SJSA1 (cell line): ENCODE results near the gene DLL1. TPM values are rescaled to one million over a fixed set of nuclear protein-coding genes. Genes with fewer than 3 reads are reported as not detected.
A peak's percentile ranks its signal among the peaks of the same experiment; 100 is the strongest.
"Not testable (repeated sequence)": the region's sequence is repeated elsewhere in the genome, so short reads cannot be mapped to it uniquely, and the experiment has no call there.

Experiments
- DNase-seq, 2 experiments: peaks; one replicate each; pipeline ENCODE4 v3.0.0-alpha.2; 2015 to 2020; ENCODE audit warnings: low spot score in 2 of 2, low read depth in 1 of 2
- H3K27ac ChIP-seq: fragments of 250-450 bp; sonication (Bioruptor Pico); 2 replicates; pipeline ENCODE4 v1.5.1; 2020; ENCODE audit warnings: mild to moderate bottlenecking, moderate library complexity
- H3K27me3 ChIP-seq: fragments of 250-450 bp; sonication (Bioruptor Pico); replicated peaks from 2 replicates; pipeline ENCODE4 v1.5.1; 2020; ENCODE audit warnings: mild to moderate bottlenecking, moderate library complexity
- H3K36me3 ChIP-seq: fragments of 250-450 bp; sonication (Bioruptor Pico); 2 replicates; pipeline ENCODE4 v1.5.1; 2020; ENCODE audit warnings: mild to moderate bottlenecking
- H3K4me1 ChIP-seq: fragments of 250-450 bp; sonication (Bioruptor Pico); replicated peaks from 2 replicates; pipeline ENCODE4 v1.6.1; 2021; ENCODE audit warnings: mild to moderate bottlenecking
- H3K4me3 ChIP-seq: fragments of 250-450 bp; sonication (Bioruptor Pico); 2 replicates; pipeline ENCODE4 v1.5.1; 2020; ENCODE audit warnings: mild to moderate bottlenecking
- H3K9me3 ChIP-seq: fragments of 250-450 bp; sonication (Bioruptor Pico); replicated peaks from 2 replicates; pipeline ENCODE4 v1.5.1; 2020; ENCODE audit warnings: mild to moderate bottlenecking
- total RNA-seq: library from RNA; depleted of rRNA; stranded (reverse); fragments of >200 nt; shearing (Covaris generic); gene quantifications from 2 replicates; pipeline ENCODE4 v1.2.3, GENCODE V29; 2014; rRNA removed

DLL1 gene, protein sequence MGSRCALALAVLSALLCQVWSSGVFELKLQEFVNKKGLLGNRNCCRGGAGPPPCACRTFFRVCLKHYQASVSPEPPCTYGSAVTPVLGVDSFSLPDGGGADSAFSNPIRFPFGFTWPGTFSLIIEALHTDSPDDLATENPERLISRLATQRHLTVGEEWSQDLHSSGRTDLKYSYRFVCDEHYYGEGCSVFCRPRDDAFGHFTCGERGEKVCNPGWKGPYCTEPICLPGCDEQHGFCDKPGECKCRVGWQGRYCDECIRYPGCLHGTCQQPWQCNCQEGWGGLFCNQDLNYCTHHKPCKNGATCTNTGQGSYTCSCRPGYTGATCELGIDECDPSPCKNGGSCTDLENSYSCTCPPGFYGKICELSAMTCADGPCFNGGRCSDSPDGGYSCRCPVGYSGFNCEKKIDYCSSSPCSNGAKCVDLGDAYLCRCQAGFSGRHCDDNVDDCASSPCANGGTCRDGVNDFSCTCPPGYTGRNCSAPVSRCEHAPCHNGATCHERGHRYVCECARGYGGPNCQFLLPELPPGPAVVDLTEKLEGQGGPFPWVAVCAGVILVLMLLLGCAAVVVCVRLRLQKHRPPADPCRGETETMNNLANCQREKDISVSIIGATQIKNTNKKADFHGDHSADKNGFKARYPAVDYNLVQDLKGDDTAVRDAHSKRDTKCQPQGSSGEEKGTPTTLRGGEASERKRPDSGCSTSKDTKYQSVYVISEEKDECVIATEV
- 0.03 TPM in 1 of 2 replicates, not detected in the other for total RNA-seq

DNA sequence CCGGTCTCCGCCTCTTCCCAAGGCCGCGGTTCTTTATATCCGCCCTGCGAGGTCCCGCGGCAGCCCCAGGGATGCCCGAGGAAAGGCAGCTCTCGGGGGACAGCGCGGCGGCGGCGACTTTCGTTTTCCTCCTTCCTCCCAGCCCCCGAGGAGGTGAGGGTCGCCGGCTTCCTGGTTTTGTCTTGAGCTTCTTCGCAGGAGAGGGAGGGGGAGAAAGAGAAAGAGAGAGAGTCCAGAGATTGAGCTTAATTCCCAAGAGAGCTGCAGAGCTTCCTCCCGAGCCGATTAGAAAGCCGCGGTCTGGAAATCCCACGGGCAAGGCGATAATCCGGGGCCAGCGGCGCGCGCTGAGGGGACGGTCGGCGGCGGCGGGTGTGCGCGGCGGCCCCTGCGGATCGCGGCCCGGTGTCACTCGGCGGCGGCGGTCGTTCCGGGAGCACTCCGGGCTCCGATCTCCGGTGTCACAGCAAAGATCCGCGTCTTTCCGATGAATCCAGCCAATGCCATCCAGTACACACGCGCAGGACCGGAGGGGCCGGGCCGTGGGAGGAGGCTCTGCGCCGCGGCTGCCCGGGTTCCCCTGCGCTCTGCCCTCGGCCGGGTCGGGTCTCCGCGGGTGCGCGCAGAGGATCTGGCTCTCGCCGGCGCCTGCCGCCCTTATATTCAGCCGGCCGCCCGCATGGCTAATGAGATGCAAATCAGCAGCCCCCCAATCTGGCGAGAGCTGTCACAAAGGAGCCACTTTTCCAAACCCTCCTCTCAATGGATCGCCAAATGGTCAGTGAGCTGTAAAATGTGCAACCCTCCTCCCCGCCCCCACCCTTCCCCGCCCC, at the start of gene DLL1:
Gene DLL1, minus strand, starts transcription at position 783 of the 833 bp plus-strand sequence. CDS start 939 bp downstream, outside the sequence.
- no peak within 1 kb of the TSS for H3K27ac ChIP-seq
- H3K4me3 ChIP-seq, result peak within 1 kb of the TSS; percentile 45
- peaks cover 35% of the 10 kb centered on the region for H3K4me1 ChIP-seq
- peak; percentile 46 to 53 for DNase-seq
- no peaks in the 10 kb centered on the region for H3K36me3 ChIP-seq
- H3K9me3 ChIP-seq, result 0 out of 2 replicates have a peak, but pooled peaks cover 2% of the 10 kb centered on the region
- peaks cover 97% of the 10 kb centered on the region for H3K27me3 ChIP-seq

DNA sequence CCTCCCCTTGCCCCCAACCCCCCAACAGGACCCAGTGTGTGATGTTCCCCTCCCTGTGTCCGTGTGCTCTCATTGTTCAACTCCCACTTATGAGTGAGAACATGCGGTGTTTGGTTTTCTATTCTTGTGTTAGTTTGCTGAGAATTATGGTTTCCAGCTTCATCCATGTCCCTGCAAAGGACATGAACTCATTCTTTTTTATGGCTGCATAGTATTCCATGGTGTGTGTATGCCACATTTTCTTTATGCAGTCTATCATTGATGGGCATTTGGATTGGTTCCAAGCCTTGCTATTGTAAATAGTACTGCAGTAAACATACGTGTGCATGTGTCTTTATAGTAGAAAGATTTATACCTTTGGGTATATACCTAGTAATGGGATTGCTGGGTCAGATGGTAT, 44.3 kb upstream of the DLL1 start:
- not testable (repeated sequence) for H3K4me1 ChIP-seq, DNase-seq, H3K27me3 ChIP-seq, H3K4me3 ChIP-seq, H3K9me3 ChIP-seq, H3K27ac ChIP-seq
- peaks cover 42% of the 10 kb centered on the region for H3K36me3 ChIP-seq

DNA sequence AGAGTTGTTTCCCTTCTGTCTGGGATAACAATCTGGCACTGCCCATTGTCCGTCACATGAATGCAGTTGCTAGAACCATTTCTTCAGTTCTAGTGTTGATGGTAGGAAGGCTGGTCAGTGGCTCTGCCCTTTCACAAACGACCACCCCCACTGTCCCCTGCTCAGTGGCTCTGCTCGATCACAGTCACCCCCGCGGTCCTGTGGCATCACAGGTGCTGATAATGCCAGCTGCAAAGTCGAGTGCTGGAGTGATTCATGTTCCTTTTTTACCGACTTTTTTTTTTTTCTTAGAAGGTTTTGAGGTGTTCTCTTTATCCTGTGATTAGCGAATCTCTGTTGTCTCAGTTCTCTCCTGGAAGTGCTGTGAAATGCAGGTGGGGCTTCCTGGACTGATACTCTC, 38.4 kb upstream of the DLL1 start:
- H3K4me3 ChIP-seq, result no peak overlapping the region
- H3K36me3 ChIP-seq, result peaks cover 74% of the 10 kb centered on the region
- no peaks in the 10 kb centered on the region for H3K9me3 ChIP-seq
- no peak for DNase-seq
- no peaks in the 10 kb centered on the region for H3K27me3 ChIP-seq
- H3K27ac ChIP-seq, result no peak overlapping the region
- H3K4me1 ChIP-seq, result no peaks in the 10 kb centered on the region

DNA sequence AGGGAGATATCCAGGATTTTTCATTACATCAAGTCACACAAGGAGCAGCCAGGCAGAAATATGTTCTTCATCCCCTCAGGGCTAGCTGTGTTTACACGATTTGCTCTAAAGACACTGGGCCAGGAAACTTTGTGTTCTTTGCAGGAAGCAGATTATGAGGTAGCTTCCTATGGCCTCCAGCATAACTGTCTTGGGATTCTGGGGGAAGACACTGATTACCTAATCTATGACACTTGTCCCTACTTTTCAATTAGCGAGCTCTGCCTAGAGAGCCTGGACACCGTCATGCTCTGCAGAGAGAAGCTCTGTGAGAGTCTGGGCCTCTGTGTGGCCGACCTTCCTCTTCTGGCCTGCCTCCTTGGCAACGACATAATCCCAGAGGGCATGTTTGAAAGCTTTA, 26.8 kb upstream of the DLL1 start:
- no peaks in the 10 kb centered on the region for H3K27me3 ChIP-seq
- H3K4me1 ChIP-seq, result no peaks in the 10 kb centered on the region
- H3K4me3 ChIP-seq, result no peak overlapping the region
- DNase-seq, result no peak
- H3K36me3 ChIP-seq, result peaks cover 71% of the 10 kb centered on the region
- no peaks in the 10 kb centered on the region for H3K9me3 ChIP-seq
- H3K27ac ChIP-seq, result no peak overlapping the region

DNA sequence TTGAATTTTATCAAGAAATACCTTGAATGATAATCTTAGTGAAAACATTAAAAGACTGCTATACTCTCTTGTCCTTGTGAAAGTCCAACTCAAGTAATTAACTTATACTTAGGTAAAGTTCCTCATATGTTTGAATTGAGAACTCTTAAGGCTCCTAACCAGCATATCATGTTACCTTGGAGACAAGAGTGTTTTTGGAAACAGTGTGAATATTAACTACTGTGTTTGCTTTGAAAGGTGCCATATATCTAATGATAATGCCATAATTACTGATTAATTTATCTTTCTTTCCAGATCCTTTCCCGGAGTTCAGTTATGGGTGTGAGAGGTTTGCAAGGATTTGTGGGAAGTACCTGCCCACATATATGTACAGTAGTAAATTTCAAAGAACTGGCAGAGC, 26.2 kb upstream of the DLL1 start:
- no peaks in the 10 kb centered on the region for H3K4me1 ChIP-seq
- H3K36me3 ChIP-seq, result peaks cover 69% of the 10 kb centered on the region
- H3K4me3 ChIP-seq, result no peak overlapping the region
- no peak for DNase-seq
- H3K27me3 ChIP-seq, result no peaks in the 10 kb centered on the region
- H3K27ac ChIP-seq, result no peak overlapping the region
- no peaks in the 10 kb centered on the region for H3K9me3 ChIP-seq

DNA sequence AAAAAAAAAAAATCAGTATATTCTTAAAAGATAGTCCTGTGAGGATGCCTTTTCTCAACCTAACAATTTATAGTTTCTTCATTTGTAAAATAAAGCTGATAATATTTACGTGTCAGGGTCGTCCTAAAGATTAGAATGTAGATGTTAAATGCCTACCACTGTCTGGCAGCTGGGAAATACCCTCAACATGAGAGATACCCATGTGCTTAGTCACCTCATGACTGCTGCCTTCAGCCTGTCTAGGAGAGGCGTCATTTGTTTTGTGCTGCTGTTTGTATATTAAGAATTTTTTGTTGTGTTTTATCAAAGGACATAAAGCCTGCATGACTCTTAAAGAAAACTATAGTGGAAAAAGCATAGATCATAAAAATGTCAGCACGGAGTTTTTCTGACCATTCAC, 25.2 kb upstream of the DLL1 start:
- peaks cover 67% of the 10 kb centered on the region for H3K36me3 ChIP-seq
- H3K27ac ChIP-seq, result no peak overlapping the region
- no peak for DNase-seq
- no peaks in the 10 kb centered on the region for H3K4me1 ChIP-seq
- no peak overlapping the region for H3K4me3 ChIP-seq
- no peaks in the 10 kb centered on the region for H3K9me3 ChIP-seq
- no peaks in the 10 kb centered on the region for H3K27me3 ChIP-seq

DNA sequence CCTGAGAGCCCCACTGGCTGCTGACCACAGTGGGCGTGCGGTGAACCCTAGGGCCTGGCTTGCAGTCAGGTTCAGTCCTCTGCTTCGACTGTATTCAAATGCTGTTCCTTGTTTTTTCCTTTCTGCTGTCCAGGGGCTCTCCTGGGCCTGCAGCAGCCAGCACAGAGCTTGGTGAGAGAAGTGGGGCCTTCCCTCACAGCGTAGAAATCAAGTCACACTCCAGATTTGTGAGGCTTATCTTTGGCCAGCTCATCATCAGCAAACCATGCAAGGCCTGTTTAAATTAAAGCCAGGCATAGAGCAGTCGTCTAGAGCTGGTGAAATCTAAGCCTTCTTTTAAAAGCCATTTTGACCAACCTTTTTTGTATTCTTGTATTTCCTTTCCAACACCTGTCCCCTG, 24.1 kb upstream of the DLL1 start:
- no peak overlapping the region for H3K27ac ChIP-seq
- H3K9me3 ChIP-seq, result no peaks in the 10 kb centered on the region
- no peaks in the 10 kb centered on the region for H3K27me3 ChIP-seq
- peaks cover 57% of the 10 kb centered on the region for H3K36me3 ChIP-seq
- H3K4me1 ChIP-seq, result no peaks in the 10 kb centered on the region
- no peak for DNase-seq
- no peak overlapping the region for H3K4me3 ChIP-seq

DNA sequence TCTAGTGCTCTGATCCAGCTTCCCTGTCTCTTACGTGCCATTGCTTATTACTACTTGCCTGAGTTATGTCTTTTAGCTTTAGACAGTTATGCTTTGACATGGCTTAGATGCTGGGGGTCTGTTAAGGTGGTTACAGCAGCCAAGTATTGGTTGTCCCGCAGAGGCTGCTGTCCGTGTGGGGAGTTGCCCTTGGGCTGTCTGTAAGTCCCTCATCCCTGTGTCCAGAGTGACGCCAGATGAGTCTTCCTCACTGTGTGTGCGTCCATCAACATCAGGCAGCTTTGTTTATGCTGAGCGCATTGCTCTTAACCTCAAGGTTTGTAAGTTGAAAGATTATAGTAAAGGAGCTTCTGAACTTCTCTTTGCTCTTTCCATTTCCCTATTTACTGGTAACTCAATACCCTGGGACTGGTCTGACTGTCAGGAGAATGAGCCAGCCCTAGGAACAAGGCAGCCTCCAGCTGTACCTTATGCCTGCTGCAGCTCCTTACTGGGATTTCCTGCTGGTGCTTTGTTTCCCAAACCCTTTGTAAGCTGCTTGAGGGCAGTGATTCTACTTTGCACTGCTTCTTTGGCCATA, 22.9 kb upstream of the DLL1 start:
- H3K36me3 ChIP-seq, result peaks cover 46% of the 10 kb centered on the region
- no peak overlapping the region for H3K27ac ChIP-seq
- no peaks in the 10 kb centered on the region; the same call in 1 of the 2 replicates for H3K4me1 ChIP-seq
- H3K4me3 ChIP-seq, result no peak overlapping the region
- DNase-seq, result no peak
- H3K27me3 ChIP-seq, result no peaks in the 10 kb centered on the region
- no peaks in the 10 kb centered on the region for H3K9me3 ChIP-seq

DNA sequence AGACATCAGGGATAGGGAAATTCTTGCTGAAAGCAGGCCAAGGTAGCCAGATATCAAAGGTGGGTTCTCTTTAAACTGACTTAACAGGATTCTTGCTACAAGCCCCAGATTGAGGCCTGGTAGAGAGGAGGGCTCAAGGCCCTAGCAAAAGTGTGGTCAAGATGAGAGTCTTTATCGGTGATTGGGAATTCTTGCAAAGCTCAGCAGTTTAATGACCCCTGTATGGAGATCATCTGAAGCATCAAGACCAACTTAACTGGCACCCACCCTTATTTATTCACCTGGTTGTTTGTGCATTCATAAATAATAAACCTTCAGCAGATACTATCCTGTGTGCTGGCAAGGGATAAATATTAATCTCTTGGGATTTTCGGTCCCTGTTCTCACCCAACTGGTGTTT, 22.0 kb upstream of the DLL1 start:
- no peaks in the 10 kb centered on the region for H3K27me3 ChIP-seq
- H3K4me3 ChIP-seq, result no peak overlapping the region
- no peak for DNase-seq
- no peaks in the 10 kb centered on the region for H3K9me3 ChIP-seq
- no peak overlapping the region for H3K27ac ChIP-seq
- H3K4me1 ChIP-seq, result peaks cover 4% of the 10 kb centered on the region
- H3K36me3 ChIP-seq, result peaks cover 51% of the 10 kb centered on the region

DNA sequence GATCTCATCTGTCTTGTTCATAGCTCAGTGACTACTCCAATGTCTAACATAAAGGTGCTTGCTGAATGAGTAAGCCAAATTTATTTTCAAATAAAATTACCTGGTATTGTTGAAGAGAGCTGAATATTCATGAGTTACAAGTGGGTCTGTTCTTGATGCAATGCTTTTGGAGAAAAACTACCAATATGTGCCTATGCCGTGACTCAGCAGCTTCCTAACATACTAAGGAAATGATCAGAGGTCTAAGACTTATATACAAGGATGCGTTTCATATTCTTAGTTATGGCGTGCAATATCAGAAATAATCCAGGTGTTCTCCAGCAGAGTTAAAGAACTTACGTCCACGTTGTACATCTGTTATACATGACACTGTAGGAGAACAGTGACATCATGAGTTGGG, 20.8 kb upstream of the DLL1 start:
- H3K27ac ChIP-seq, result no peak overlapping the region
- peaks cover 9% of the 10 kb centered on the region for H3K4me1 ChIP-seq
- H3K4me3 ChIP-seq, result no peak overlapping the region
- no peak for DNase-seq
- no peaks in the 10 kb centered on the region for H3K27me3 ChIP-seq
- peaks cover 44% of the 10 kb centered on the region for H3K36me3 ChIP-seq
- no peaks in the 10 kb centered on the region for H3K9me3 ChIP-seq

DNA sequence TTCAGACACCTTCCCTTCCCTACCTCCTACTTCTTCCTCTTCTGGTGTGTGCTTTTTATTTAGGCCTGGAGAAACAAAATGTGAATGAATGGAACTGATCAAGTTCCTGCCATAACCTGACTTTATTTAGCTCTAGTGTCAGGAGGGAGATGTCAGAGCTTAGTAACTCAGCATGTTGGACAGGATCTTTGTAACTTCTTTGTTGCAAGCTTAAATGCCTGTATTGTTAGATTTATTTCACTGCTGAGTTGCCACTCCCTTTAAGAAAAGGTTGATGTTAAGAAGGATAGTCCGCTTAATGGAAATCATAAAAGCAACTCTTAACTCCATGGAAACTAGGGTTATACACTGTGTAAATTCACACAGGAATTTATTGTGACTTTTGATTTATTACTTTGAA, 17.9 kb upstream of the DLL1 start:
- H3K9me3 ChIP-seq, result no peaks in the 10 kb centered on the region
- no peak overlapping the region for H3K4me3 ChIP-seq
- no peak for DNase-seq
- H3K27ac ChIP-seq, result no peak overlapping the region
- peaks cover 17% of the 10 kb centered on the region for H3K4me1 ChIP-seq
- no peaks in the 10 kb centered on the region for H3K27me3 ChIP-seq
- H3K36me3 ChIP-seq, result peaks cover 31% of the 10 kb centered on the region

DNA sequence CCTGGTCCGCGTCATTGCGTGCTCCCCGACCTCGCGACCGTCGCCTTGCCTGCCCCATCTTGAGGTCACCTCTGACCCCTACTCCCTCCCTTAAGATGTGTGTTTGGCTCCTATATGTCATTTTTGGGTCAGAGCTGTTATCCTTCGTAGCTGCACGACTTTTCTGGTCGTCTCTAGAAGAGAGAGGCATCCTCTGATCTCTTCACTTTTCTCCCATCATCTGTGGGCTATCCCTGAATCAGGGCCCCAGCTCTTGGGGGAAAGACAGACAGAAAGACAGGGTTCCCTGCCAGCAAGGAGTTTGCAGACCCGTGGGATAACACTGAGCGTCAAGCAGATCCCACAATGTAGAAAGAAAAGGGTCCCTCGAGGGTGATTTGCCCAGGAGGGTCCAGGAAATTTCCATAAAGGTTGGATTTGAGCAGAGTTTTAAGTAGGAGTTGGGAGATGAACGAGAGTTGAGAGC, 16.2 kb upstream of the DLL1 start:
- DNase-seq, result peak in 1 of 2 experiments; percentile 21

DNA sequence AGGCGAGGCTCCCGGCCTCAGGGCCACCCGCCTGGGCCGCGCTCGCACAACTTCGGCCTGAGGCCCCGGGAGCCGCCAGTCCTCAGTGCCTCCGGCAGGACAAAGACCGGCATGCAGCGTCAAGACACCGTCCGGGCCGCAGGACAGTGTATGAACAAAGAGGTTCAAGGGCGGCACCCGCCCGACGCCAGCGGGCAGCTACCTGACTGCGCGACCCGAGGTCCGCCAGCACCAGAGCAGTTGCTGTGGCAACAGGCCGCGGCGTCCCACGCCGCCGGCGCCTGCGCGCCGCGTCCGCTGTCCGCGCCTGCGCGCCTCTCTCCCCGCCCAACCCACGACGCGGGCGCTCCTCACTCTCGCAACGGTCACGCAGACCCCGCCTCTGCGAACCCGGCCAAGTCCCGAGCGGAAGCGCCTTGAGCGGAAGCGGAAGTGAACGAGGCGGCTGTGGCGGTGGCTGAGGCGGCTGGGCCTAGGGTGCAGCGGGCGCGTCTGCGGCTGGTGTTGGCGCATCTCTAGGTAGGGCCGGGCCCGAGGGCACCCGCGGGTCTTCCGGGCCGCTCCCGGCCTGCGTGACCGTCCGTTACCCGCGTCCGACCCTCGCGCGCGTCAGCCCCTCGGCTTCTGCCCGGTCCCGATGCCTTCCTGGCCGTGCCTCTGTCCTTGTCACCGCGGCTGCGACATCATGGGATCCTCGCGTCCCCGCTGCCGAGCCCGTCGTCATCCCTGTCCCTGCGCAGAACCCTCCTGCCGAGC, 15.6 kb upstream of the DLL1 start, which contains the start of gene FAM120B:
Gene FAM120B, plus strand, starts transcription at position 435 of the 756 bp plus-strand sequence. CDS start 10,633 bp downstream, outside the sequence.
- Histone ChIP-seq H3K9me3 (no peaks in the 10 kb centered on the region), H3K27me3 (no peaks in the 10 kb centered on the region)
- DNase-seq, result peak; percentile 93 to 97

More for the DNA sequence above, 16.2 kb upstream of the DLL1 start:
- H3K36me3 ChIP-seq, result peaks cover 22% of the 10 kb centered on the region
- H3K9me3 ChIP-seq, result no peaks in the 10 kb centered on the region
- H3K27me3 ChIP-seq, result no peaks in the 10 kb centered on the region
- peaks cover 17% of the 10 kb centered on the region for H3K4me1 ChIP-seq
- peak overlapping the region; percentile 92 for H3K4me3 ChIP-seq
- peak overlapping the region; percentile 82 for H3K27ac ChIP-seq

More for the DNA sequence above, 15.6 kb upstream of the DLL1 start, which contains the start of gene FAM120B:
- peaks cover 18% of the 10 kb centered on the region for H3K36me3 ChIP-seq
- peaks cover 17% of the 10 kb centered on the region for H3K4me1 ChIP-seq
- H3K27ac ChIP-seq, result peak within 1 kb of the TSS; percentile 82
- H3K4me3 ChIP-seq, result peak within 1 kb of the TSS; percentile 92
